ENCODE measurements around the gene AFAP1L2.

AFAP1L2 gene, protein sequence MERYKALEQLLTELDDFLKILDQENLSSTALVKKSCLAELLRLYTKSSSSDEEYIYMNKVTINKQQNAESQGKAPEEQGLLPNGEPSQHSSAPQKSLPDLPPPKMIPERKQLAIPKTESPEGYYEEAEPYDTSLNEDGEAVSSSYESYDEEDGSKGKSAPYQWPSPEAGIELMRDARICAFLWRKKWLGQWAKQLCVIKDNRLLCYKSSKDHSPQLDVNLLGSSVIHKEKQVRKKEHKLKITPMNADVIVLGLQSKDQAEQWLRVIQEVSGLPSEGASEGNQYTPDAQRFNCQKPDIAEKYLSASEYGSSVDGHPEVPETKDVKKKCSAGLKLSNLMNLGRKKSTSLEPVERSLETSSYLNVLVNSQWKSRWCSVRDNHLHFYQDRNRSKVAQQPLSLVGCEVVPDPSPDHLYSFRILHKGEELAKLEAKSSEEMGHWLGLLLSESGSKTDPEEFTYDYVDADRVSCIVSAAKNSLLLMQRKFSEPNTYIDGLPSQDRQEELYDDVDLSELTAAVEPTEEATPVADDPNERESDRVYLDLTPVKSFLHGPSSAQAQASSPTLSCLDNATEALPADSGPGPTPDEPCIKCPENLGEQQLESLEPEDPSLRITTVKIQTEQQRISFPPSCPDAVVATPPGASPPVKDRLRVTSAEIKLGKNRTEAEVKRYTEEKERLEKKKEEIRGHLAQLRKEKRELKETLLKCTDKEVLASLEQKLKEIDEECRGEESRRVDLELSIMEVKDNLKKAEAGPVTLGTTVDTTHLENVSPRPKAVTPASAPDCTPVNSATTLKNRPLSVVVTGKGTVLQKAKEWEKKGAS

DNA sequence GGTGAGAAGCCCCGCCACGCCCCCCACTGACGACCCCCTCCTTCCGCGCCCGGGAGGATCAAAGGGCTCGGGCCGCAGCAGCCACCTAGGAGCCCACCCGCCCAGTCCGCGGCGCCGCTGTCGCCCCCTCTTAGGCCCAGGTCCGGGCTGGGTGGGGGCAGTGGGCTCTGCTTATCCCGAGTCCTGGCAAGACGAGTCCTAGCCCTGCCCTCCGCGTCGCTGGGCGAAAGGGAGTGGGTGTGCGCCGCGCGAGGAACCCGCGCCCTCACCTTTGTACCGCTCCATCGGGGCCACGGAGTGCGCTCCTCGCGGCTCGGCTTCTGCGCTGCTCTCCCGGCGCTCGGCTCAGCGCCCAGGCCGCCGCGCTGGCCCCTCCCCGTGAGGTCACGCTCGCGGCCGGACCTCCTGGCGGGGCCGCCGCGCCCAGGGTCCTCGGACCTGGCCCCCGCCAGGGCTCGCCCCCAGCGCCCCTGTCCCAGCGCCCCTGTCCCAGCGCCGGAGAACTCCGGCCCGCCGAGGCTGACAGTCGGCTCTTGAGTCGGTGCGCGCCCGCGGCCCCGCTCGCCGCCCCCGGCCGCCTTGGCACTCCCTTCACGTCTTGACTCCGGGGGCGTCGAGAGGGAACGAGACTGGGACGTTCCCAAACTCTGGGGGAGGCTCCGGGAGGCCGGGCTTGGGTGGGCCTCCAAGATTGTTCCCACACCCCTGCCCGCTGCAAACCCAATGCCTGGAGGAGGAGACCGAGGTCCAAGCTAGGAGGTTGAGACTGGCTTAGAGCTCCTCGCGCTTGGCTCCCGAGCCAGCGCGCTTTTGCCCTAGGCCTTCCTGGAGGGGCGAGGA, at the start of gene AFAP1L2:
TSS of gene AFAP1L2 (minus strand) at position 332 of the 840 bp plus-strand sequence. CDS start at position 285, 47 bp downstream.
- no peak for DNase-seq

DNA sequence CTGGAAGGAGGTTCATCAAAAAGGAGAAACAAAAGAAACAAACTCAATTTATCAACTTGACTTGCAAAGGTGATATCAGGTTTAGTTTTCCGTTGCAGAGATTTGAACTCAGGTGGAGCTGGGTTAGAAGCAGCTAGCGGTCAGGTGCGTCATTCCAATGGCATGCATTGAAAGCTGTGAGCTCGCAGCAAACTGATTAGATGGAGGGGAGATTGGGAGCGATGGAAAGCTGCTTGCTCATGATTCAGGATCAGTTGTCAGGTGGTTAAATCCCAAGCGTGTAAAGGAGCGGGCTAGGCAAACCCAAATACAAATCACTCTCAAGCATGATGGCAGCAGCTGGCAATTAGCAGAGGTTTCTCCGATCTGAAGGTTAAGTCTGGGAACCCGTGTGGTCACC, 49.3 kb upstream of the AFAP1L2 start:
- no peak for DNase-seq

- no peak for DNase-seq
Observed at GRCh38 chr10:114448897-114449296, 44.6 kb upstream of the AFAP1L2 start.

GRCh38 chr10:114445332-114445731, 41.0 kb upstream of the AFAP1L2 start:
- no peak for DNase-seq

DNA sequence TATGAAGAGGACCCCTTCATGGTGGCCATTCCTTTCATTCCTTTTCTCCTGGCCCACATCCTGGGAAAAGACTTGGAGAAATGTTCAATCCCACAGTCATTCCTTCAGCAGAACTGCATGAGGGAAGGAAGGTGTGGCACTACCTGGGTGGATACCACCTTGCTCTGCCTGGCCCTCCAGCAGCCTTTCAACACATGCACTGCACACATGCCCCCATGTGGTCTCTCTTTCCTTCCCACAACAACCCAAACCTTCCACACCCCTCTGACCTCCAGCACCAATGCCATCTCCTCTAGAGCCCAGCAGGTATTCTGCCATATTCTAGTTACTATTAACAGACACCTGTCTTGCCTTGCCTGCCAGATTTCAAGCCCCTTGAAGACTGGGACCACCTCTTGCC, 40.5 kb upstream of the AFAP1L2 start:
- no peak for DNase-seq

GRCh38 chr10:114442091-114442630, 37.9 kb upstream of the AFAP1L2 start:
- DNase-seq = no peak

GRCh38 chr10:114441107-114441506, 36.8 kb upstream of the AFAP1L2 start:
- DNase-seq = no peak

DNA sequence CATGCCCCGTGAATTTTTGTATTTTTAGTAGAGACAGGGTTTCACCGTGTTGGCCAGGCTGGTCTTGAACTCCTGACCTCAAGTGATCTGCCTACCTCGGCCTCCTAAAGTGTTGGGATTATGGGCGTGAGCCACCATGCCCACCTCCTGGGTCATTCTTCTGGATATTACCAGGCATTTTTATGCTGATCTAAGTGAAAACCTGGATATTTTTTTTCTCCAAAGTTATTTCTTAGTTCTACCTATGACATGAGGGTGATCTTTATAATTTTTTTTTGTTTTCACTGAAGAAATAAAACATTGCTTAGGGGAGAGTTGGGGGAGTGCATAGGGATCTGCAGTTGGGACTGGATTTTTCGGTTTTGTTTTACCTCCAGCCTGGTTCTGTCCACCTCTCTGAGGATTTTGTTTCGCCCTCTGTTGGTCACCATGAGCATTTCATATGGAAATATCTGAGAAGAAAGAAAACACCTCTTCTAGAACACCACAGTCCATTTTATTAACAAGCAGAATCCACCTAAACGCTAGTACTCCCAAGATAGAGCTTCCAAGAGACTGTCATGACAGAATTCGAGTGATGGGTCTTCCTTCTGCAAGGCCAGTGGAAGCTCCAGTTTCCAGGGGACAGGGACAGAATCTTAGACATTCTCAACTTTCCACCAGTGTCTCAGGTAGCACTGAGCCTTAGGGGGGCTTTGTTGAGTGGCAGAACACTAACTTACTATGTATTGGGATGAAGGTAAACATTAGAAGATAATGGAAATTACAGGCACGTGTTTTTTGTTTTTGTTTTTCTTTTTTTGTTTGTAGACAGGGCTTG, 33.4 kb upstream of the AFAP1L2 start:
- DNase-seq = no peak

GRCh38 chr10:114436941-114437340, 32.6 kb upstream of the AFAP1L2 start:
- no peak for DNase-seq

- DNase-seq = no peak
Observed at GRCh38 chr10:114432566-114433093, 28.3 kb upstream of the AFAP1L2 start.

DNA sequence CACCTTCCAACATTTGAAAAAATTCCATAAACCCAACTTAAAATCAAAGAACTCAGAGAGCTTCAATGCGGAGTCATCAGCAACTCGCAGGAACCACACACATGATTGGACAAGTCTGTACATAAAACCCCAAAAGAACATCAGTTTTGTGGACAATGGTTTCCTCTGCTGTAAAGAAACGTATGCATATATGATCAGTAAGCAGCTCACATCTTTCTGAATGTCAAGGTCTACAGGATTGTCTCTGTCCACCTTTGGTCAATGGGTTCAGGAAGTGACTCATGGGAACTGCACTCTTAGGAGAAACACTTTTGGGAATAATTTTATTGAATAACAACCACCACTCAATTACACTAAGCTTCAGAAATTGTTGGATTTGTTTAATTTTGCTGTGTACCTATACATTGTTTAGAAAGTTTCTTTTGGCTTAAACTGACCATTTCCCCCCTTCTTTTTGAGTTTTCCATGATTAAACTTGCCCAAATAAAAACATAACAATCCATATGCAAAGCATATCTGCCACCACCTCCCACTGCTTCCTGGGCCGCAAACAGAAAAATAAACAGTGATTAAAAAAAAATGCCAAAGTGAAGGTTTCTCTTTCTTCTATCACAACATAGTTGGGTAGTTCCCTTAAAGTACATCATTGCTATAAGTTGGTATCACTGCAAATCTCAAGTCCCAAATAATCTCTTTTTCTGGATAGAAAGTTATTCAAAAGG, 27.3 kb upstream of the AFAP1L2 start:
- no peak for DNase-seq

DNA sequence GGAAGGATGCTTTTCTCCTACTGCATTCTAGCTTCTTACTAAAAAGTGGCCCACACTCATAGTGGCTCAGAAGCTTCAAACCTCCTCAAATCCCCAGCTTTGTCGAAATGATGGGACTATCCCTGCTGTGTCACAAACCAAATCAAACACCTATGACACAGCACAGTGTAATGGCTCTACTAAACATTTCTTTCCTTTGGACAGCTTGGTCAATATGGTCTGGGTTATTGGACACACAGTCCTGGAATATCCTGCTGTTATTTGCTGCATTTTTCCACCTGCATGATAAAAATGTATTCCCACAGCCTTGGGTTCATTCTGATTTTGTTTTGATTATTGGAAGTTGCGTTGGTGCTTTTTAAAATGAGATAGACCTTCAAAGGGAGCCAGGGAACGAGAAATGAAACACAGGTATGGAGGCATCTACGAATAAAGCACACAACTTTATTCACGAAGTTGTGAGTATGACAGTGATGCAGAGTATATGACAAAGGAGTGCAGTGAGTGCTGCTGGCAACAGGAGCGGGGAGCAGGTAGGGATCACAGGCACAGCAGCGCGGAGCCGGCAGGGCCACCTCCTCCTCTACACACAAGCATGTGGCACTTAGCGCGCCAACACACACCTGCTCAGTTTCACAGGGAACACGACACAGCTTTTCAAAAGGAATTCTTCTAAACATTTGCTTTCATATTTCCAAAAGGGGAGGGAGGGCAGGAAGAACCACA, 26.5 kb upstream of the AFAP1L2 start:
- no peak for DNase-seq

- no peak for DNase-seq
Observed at GRCh38 chr10:114429581-114430335, 25.5 kb upstream of the AFAP1L2 start.

DNA sequence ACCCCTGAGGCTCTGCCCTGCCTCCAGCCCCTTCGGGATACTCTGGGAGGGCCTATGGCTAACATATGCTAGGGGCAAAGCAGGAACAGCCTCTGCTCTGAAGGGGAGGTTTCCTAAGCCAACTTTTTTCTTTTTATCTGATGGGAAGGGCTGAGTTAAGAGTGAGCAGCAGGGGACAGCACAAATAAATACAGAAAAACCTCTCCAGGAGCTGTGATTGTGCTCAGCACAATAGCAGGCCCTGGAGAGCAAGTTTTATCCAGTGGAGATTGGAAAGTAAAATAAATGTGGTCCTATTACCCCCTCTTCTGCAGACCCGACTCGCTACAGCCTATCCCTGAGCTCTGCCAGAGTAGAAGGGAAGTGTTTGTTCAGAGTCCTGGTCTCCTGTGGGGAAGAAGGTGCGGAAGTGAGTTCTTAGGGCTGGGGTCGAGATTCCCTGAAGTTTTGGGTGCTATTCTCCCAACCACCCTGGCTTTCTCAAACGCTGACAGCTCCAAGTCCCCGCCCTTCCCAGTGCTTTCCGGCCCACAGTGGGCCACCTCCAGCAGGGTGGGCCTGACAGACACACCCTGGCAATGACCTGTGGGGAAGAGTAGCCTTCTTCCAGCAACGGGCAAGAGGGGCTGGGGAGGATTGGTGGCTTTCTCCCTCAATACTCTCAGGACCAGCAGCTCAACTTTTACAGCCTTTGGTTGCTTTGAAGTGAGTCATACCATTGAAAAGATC, 23.0 kb upstream of the AFAP1L2 start:
- no peak for DNase-seq

GRCh38 chr10:114426476-114426875, 22.2 kb upstream of the AFAP1L2 start:
- DNase-seq = no peak

DNA sequence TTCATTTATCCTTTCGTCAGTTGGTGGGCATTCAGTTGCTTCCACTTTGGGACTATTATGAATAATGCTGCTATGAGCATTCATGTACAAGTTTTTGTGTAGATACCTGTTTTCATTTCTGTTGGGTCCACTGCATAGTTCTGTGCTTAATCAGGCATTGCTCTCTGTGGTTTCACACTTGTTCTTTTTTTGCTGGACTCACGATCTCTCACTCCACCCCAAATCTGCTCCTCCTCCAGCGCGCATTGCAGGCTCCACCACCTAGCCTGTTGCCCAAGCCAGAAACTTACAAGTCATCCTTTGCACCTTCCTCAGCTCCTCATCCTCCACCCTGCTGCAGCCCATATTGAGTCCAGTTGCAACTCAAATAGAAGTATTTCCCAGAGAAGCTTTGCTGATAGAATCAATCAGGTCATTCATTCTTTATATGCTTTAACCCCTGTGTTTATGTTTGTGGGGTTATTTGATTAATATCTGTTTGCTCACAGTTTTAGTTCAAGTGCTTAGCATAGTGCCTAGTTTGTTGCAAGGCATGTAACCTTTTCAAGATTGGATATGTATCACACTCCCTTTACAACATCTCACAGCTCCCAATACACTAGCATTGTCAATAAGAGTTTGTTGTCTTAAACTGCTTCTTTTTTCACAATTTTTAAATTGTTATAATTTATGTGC, 16.6 kb upstream of the AFAP1L2 start:
- no peak for DNase-seq

GRCh38 chr10:114418109-114418508, 13.8 kb upstream of the AFAP1L2 start:
- no peak for DNase-seq

All from stimulated activated naive CD4-positive, alpha-beta T cell (primary cell).